Stimulated activated CD8-positive, alpha-beta memory T cell treated with anti-CD3 and anti-CD28 coated beads, Interleukin-2, amount 100 ng/mL, for 1 hour (primary cell): ENCODE results near the gene DDRGK1.
"Not testable (repeated sequence)": the region's sequence is repeated elsewhere in the genome, so short reads cannot be mapped to it uniquely, and the experiment has no call there.

ENCODE experiments used
- DNase-seq, 2 donors: peaks; one replicate each; pipeline ENCODE4 v3.0.0-alpha.2; 2020; ENCODE audit warnings: low read depth in 2 of 2

DDRGK1 gene

DNA sequence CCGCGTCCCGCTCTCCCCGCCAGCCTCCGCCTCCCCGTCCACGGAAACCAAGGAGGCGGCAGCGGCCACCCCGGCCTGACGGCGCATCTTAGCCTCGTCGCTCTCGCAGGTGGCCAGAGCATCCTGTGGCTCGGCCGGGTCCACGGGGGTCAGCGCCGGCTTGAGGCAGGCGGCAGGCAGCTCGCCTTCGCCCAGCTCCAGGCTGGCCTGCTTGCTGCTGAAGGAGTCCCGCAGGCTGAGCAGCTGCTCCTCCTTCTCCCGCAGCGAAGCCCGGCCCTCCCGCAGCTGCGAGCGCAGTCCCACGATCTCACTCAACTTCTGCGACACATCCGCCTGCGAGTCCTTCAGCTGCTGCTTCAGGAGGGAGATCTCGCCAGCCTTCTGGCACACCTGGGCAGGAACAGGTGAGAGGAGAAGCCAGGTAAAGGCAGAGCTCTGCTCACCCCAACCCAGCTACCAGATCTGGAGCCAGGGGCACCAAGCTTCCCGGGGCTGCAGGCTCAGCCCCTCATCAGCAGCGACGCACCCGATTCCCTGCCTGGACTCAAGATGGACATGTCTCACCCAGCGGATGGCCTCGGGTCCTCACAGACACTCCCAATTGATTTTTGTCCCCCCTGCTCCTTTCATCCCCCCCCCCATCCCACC is 39.6 kb downstream of the DDRGK1 start:
- no peak for DNase-seq

DNA sequence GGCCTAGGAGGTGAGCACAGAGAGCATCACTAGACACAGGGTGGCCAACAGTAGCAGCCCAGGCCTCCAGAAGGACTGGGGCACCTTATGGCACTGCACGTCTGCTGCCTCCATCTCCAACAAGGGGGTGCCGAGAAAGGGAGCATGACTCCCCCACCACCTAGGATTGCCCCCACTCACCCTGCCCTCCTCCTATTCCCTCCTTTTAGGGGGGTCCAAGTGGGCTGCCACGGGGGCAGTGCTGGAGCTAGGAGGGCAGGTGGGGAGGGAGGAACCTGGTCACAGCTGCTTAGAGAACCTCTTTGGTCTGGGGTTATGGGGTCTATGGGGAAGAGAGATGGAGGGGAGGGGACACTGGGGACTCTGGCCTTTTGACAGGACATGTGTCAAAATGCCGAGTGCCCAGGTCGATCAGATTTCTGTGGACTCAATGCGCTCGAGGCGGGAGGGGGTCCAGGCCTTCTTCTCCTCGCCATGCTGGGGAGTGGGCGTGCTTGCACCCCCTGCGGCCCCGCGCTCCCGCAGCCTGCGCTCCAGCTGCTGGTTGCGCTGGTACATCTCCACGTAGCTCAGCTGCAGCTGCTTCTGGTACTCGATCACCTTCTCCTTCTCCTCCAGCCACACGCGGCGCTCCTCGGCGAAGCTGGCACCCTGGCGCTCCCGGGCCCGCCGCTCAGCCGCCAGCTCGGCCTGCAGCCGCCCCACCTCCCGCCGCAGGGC is 40.3 kb downstream of the DDRGK1 start:
- no peak for DNase-seq

DNA sequence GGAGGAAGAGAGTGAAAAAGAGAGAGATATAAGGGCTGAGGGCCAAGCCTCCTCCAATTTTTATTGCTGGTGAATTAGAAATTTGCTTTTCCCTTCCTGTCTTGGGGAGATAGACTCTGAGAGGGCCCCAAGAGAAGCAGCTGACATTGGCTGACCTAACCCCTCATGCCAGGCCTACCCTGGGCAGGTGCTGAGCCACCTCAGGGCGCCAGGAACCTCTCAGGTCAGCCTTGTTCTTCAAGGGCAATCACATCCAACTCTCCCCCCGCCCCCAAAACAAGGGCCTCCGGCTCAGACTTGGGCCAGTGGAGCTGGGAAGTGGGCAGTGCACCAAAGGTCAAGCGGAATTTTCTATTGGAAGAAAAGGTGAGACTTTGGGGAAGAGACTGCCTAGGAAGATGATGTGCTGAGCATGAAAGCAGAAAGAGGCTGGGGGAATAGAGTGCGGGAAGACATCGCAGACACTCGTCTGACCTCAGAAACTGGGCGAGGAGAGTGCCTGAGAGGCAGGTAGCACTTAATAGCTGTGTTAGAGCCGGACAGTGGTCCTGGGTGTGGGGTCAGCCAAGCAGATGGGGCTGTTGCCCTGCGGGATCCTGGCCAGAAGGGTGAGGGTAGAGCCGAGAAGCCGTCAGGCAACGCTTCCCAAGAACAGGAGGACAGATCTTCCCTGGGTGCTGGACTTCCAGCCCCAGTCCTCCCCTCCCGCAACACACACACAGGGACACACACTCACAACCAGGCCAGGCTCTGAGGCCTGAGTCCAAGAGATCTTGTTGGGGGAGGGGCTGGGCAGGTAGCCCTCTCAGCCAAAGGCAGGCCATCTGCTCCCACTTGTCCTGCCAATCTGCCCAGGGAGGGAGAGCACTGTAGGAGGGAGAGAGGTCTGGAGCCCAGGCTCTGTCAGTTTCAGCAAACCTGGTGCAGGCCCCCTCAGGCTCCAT is 41.1 kb downstream of the DDRGK1 start:
- DNase-seq = no peak

DNA sequence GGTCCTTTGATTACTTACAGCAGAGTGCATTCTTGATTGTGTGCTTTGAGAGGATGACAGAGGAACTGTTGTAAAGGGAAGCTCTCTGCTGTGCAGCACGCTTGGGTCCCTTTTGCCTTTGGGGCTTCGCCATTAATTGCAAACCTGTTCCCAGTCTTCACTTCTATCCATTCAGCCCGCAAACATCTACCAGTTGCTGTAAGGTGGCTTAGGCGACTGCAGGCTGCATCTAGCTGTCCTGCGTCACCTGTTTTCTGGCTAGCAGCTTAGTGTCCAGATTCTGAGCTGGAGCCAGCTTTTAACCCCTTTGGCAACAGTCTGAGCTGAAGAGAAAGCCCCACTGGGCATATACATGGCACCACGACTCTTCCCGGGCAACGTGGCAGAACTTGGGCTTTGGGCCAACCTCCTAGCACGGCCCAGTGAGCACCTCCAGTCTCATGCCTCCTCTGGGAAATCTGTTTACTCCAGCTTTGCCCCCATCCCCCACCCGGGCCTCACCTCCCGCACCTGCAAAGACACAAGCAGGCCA is 42.3 kb downstream of the DDRGK1 start:
- DNase-seq = no peak

DNA sequence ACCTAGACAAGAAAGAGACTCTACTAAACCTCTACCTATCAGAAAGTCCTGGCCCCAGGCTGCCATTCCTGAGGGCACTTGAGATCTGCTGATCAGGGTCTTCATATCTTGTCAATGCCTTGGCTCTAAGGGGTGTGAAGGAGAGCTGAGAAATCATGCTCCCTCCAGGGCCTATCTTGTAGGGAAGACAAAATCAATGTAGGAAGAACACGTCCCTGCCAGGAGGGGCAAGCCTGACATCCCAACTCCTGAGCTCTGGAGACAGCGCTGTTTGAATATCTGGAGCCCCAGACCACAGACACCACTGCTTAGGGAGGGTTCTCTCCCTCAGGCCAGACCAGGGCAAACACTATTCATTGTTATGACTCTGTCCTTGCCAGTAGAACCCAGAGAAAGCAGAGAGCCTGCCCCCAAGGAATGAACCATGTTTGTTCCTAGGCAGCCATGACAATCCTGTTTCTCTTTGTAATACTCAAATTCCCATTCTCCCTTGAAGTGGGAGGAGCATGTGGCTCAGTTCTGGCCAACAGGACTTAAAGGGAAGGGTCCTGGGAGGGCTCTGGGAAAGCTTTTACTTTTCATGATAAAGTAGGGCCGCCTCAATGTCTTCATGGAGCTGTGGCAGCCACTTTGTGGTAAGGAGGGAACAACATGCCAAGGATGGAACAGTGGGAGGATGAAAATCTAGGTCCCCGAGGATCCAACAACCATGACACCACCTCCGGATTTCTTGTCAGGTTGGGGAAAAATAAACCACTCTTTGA is 43.0 kb downstream of the DDRGK1 start:
- no peak for DNase-seq

DNA sequence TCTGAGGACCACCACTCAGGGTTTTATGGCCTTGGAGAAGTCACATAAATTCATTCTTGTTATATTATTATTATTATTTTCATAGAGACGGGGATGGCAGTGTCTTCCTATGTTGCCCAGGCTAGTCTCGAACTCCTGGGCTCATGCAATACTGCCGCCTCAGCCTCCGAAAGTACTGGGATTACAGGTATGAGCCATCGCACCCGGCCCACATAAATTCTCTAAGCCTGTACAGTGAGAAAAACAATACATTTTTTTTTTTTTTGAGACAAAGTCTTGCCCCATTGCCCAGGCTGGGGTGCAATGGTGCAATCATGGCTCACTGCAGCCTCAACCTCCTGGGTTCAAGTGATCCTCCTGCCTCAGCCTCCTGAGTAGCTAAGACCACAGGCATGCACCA is 44.1 kb downstream of the DDRGK1 start:
- DNase-seq = no peak

DNA sequence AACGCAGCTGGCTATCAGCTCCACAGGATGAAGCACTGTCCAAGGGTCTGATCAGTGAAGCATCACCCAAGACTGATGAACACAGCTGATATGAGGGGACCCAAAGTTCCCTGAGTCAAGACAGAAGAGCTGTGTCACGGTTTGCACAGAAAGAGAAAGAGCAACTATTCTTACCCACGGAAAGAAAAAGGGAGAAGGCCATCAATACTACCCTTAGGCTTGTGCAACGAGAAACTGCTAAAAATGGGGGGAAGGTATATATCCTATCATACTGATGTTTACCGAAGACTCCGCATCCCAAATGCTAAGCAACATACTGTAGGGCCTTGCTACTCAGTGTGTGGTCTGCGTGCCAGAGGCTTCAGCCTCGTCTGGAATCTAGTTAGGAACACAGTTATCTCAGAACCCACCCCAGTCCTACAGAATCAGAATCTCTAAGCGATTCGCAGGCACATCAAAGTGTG is 45.5 kb downstream of the DDRGK1 start:
- DNase-seq = no peak

DNA sequence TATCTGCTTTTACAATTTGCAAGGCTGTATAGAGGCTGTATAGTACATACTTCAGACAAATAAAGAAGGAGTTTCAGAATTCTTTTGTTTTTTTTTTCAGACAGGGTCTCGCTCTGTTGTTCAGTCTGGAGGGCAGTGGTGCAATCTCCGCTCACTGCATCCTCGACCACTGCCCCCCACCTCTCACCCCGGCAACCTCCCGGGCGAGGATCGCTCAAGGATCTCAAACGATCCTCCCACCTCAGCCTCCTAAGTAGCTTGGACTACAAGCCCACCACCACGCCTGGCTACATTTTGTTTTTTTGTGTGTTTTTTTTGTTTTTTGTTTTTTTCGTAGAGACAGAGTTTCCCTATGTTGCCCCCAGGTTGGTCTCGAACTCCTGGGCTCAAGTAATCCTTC is 46.7 kb downstream of the DDRGK1 start:
- DNase-seq = no peak

DNA sequence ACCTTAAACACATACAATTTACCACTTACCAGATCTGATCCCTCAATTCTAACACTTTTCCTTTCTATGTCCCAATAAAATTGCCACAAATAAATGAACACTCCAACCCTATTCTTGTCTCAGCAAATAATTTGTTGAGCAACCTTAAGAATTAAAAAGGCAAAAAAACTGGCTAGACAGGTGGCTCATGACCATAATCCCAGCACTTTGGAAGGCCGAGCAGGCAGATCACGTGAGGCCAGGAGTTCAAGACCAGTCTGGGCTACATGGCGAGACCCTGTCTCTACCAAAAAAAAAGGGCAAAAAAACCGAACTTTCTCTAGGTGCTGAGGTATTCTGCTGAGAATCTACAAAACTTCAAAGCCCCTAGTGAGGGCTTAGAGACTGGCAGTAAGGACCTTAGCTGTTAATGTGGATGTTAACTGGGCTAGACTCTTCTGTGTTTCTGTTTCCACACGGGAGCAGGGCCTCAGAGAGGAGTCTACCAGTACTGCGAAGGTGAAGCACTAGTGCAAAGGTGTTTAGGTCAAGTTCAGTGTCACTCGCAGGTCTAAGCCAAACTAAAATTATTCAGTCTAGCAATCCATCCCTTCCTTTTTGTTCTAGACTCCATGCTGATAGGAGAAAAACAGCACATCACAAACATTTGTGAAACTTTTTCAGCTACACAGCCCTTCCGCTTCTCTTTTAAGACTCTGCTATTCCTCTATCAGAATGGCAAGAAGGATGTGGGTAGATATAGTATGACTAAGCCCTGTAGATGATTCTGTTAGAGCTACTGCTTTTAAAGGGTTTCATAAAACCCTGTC is 47.5 kb downstream of the DDRGK1 start:
- DNase-seq = no peak

DNA sequence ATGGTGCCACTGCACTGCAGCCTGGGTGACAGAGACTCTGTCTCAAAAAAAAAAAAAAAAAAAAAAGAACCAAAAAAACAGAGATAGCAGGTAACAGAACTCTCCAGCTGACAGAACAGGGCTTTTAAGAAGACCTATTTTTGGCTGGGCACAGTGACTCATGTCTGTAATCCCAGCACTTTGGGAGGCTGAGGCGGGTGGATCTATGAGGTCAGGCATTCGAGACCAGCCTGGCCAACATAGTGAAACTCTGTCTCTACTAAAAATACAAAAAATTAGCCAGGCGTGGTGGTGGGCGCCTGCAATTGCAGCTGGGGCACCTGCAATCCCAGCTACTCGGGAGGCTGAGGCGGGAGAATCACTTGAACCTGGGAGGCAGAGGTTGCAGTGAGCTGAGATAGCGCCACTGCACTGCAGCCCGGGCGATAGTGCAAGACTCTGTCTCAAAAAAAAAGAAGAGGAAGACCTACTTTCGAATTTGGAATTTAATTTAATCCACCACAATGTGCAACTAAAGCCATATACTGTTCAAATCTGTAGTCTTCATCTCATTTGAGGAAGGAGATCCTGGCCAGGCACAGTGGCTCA is 52.3 kb downstream of the DDRGK1 start:
- DNase-seq = not testable (repeated sequence)

DNA sequence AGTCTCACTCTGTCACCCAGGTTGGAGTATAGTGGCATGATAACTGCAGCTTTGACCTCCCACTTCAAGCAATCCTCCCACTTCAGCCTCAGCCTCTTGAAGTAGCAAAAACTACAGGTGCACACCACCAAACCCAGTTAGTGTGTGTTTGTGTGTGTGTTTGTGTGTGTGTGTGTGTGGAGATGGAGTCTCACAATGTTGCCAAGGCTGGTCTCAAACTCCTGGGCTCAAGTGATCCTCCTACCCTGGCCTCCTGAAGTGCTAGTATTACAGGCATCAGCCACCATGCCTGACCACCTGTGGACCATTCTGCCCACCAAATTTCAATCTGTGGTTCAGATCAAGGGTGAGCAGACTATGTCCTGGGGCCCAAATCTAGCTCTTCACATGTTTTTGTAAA is 53.6 kb downstream of the DDRGK1 start:
- no peak for DNase-seq

DNA sequence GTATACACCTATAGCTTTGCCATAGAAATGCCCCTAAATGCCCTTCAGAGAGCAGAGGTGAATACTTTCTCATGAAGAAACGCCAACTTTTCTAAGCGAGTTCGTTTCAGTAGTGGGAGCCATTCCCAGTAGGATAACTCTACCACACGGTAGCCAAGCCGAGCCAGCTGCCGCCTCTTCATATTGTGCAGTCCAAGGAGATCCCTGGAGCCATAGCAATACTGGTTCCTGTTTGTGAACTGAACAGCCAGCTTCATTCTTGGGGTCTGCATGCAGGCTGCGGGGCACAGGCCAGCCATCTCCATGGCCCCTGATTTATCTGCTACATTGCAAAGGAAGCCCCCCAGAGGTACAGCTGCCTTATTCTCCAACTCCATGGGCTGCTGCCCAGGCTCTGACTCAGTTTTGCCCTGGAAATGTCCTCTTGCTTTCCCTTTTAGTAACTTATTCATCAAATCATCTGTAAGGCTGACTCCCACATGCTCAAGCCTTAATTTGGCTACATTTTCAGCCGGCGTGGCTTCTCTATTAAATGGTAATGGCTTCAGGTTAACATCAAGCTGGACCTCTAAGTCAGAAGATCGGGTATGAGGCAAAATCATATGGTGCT is 57.6 kb downstream of the DDRGK1 start:
- DNase-seq = no peak

DNA sequence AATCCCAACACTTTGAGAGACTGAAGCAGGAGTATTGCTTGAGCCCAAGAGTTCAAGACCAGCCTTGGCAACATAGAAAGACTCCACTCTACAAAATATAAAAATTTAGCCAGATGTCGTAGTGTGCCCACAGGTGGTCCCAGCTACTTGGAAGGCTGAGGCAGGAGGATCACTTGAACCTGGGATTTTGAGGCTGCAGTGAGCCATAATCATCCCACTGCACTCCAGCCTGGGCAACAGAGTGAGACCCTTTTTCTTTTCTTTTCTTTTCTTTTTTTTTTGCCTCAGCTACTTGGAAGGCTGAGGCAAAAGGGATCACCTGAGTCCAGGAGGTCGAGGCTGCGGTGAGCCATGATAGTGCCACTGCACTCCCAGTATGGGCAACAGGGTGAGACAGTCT is 62.7 kb downstream of the DDRGK1 start:
- DNase-seq = no peak
